ENCODE measurements around the gene SURF1. TPM values are rescaled to one million over a fixed set of nuclear protein-coding genes. Genes with fewer than 3 reads are reported as not detected.
A peak's percentile ranks its signal among the peaks of the same experiment; 100 is the strongest.

Gene SURF1
- total and polyA plus RNA-seq, 11 donors: 36.8 to 104 (median 53.6) TPM

DNA sequence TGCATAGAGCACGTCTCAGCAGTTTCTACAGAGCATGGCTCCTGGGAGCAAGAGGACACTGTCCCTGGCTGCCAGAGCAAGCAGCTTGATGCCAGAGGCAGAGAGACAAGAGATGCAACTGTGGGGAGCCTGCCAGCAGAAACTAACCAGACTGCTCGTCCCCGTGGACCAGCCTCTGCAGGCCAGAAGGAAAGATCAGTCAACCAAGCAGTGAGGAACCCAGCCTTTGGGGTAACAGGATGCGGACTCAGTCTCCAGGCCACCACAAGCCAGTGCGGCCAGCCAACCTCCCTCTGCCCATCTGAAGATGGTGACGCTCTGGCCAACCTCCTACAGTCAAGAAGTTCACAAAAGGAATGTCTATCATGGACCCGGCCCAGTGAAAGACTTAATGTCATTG, 15.9 kb upstream of the SURF1 start:
- DNase-seq (no peak), ATAC-seq (no peak)
- peak overlapping the region in 1 of 12 donors; percentile 78 for H3K27ac ChIP-seq
- no peak for TF ChIP-seq POLR2A (IDR thresholded peaks at IDR 0.05)
- TF ChIP-seq, protein P1, sequence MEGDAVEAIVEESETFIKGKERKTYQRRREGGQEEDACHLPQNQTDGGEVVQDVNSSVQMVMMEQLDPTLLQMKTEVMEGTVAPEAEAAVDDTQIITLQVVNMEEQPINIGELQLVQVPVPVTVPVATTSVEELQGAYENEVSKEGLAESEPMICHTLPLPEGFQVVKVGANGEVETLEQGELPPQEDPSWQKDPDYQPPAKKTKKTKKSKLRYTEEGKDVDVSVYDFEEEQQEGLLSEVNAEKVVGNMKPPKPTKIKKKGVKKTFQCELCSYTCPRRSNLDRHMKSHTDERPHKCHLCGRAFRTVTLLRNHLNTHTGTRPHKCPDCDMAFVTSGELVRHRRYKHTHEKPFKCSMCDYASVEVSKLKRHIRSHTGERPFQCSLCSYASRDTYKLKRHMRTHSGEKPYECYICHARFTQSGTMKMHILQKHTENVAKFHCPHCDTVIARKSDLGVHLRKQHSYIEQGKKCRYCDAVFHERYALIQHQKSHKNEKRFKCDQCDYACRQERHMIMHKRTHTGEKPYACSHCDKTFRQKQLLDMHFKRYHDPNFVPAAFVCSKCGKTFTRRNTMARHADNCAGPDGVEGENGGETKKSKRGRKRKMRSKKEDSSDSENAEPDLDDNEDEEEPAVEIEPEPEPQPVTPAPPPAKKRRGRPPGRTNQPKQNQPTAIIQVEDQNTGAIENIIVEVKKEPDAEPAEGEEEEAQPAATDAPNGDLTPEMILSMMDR (IDR thresholded peaks at IDR 0.05): no peak
- peaks cover 0 to under 1% (median 0%) of the 10 kb centered on the region in 12 donors for H3K9me3 ChIP-seq
- WGBS, 4 donors: 65 to 83% (median 67%) methylated on average over 5 to 7 of the region's 7 CpGs
- intact Hi-C loops (cut with DNase I): no loop called here
- no peaks in the 10 kb centered on the region for H3K27me3 ChIP-seq
- peaks cover 0 to 52% (median 18%) of the 10 kb centered on the region in 9 donors for H3K36me3 ChIP-seq
- H3K4me3 ChIP-seq: peak overlapping the region in 2 of 12 donors; percentile 9 to 23
- H3K4me1 ChIP-seq: peaks cover 3 to 87% (median 74%) of the 10 kb centered on the region in 12 donors

DNA sequence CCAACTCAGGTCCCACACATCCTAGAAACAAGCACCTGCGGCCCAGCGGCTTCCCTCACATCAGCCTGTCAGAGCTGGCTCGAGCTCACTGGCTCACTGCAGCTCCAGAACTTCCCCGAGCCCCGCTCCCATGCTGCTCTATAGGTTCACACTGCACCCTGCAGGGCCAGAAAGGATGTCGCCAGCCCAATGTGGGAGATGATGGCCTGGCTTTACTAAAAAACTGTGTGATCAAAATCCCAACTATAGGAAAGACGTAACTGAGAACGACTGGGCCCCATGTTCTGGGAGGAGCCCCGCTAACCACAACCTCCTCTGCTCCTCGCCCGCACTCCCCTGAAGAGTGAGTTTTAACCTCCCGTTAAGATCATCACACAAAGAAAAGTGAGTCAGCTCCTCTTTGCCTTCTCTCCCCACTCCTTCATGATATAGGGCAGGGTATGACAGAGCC, 15.0 kb upstream of the SURF1 start:
- WGBS, 4 donors: 66 to 78% (median 69%) methylated on average over 12 of the region's 12 CpGs
- TF ChIP-seq, protein P1 (IDR thresholded peaks at IDR 0.05): no peak
- no peak for TF ChIP-seq POLR2A (IDR thresholded peaks at IDR 0.05)
- Histone ChIP-seq H3K4me1 (peaks cover 3 to 86% (median 72%) of the 10 kb centered on the region in 12 donors), H3K9me3 (no peaks in the 10 kb centered on the region), H3K4me3 (peak overlapping the region in 2 of 12 donors; percentile 10 to 23), H3K36me3 (peaks cover 0 to 60% (median 27%) of the 10 kb centered on the region in 9 donors), H3K27ac (peak overlapping the region in 3 of 12 donors; percentile 19 to 78 (median 30)), H3K27me3 (no peaks in the 10 kb centered on the region)
- ATAC-seq (no peak), DNase-seq (no peak)
- intact Hi-C loops (cut with DNase I): no loop called here

GRCh38 chr9:133370685-133371084, 14.4 kb upstream of the SURF1 start:
- Histone ChIP-seq H3K4me3 (peak overlapping the region in 1 of 12 donors; percentile 23), H3K27me3 (no peaks in the 10 kb centered on the region), H3K4me1 (peaks cover 3 to 85% (median 71%) of the 10 kb centered on the region in 12 donors), H3K36me3 (peaks cover 0 to 66% (median 33%) of the 10 kb centered on the region in 9 donors), H3K9me3 (no peaks in the 10 kb centered on the region), H3K27ac (peak overlapping the region in 1 of 12 donors; percentile 78)
- DNase-seq (no peak), ATAC-seq (no peak)
- intact Hi-C loops (cut with DNase I): no loop called here
- no peak for TF ChIP-seq POLR2A (IDR thresholded peaks at IDR 0.05)
- TF ChIP-seq, protein P1 (IDR thresholded peaks at IDR 0.05): no peak
- 66 to 81% (median 71%) methylated on average over 8 to 9 of the region's 9 CpGs for WGBS, 4 donors

DNA sequence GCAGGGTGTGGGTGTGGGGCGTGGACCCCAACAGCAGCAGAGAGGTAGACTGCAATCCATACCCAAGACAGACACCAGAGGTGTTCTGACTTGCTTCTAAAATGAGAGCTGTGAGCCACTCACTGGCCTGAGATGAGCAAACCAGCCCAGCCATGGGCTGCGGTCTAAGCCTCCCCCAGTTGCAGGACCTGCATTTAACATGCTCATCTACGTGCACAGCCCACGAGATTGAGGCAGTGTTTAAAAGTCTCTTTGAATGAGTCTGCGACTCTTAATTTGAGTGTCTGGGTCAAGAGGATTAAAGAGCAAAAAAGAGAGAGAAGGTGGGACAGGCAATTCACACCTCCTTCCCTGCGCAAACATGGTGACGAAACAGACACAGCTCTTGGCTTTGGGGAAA, 13.6 kb upstream of the SURF1 start:
- Histone ChIP-seq H3K27me3 (no peaks in the 10 kb centered on the region), H3K27ac (peak overlapping the region in 1 of 12 donors; percentile 78), H3K36me3 (peaks cover 0 to 74% (median 41%) of the 10 kb centered on the region in 9 donors), H3K4me1 (peaks cover 3 to 80% (median 71%) of the 10 kb centered on the region in 12 donors), H3K9me3 (no peaks in the 10 kb centered on the region), H3K4me3 (no peak overlapping the region)
- 81 to 86% (median 84%) methylated on average over 7 of the region's 7 CpGs for WGBS, 4 donors
- TF ChIP-seq POLR2A (IDR thresholded peaks at IDR 0.05): no peak
- TF ChIP-seq, protein P1 (IDR thresholded peaks at IDR 0.05): no peak
- intact Hi-C loops (cut with DNase I): no loop called here
- ATAC-seq (no peak), DNase-seq (no peak)
